Measurements from ENCODE around the gene PKNOX1.

- TF ChIP-seq CTCF (conservative IDR thresholded peaks at IDR 0.05; ENCODE audit: low read length) (no peak), EZH2phosphoT487 (IDR thresholded peaks at IDR 0.05; ENCODE audit: borderline replicate concordance) (no peak)
Measured at GRCh38 chr21:43034101-43034500, 59.7 kb downstream of the PKNOX1 start.
